H1 (cell line): ENCODE data around the gene SUDS3. TPM values are rescaled to one million over a fixed set of nuclear protein-coding genes. Genes with fewer than 3 reads are reported as not detected.

Experiments
- CTCF ChIA-PET: fragments of 300-600 bp; sonication (Branson Sonifier 250); formaldehyde crosslinking; loops from one replicate; lab custom pipeline; 2021; ENCODE audit not compliant: partially characterized antibody; lab: Charles Lee
- POLR2A ChIA-PET: fragments of 300-600 bp; sonication (Branson Sonifier 250); formaldehyde crosslinking; loops from one replicate; lab custom pipeline; 2021; ENCODE audit warnings: inconsistent platforms; ENCODE audit not compliant: partially characterized antibody; lab: Charles Lee
- DNase-seq, 2 experiments: peaks; one replicate each; pipeline versions ENCODE4 v3.0.0 to v3.0.0-alpha.2; 2010 to 2022; ENCODE audit warnings: low spot score in 2 of 2, low read depth in 1 of 2, mixed read lengths in 1 of 2
- FAIRE-seq: peaks from 2 replicates; lab custom pipeline; 2011; peaks lifted over from hg19 to GRCh38; lab: Jason Lieb, UNC
- H2AFZ ChIP-seq: 2 replicates; pipeline ENCODE4 v1.8.1; 2012; ENCODE audit warnings: low read length, inconsistent platforms
- H2AK5ac ChIP-seq: 2 replicates; pipeline ENCODE4 v1.6.1; 2013; ENCODE audit warnings: low read depth, low read length
- H2BK120ac ChIP-seq: replicated peaks from 2 replicates; pipeline ENCODE3; 2013; ENCODE audit warnings: low read depth, low read length, inconsistent platforms
- H2BK12ac ChIP-seq: 2 replicates; pipeline ENCODE4 v1.6.1; 2013; ENCODE audit warnings: low read depth, low read length
- H2BK15ac ChIP-seq: 2 replicates; pipeline ENCODE4 v1.6.1; 2013; ENCODE audit warnings: low read length
- H2BK20ac ChIP-seq: 2 replicates; pipeline ENCODE4 v1.6.1; 2013; ENCODE audit warnings: low read length
- H2BK5ac ChIP-seq: 2 replicates; pipeline ENCODE4 v1.6.1; 2013; ENCODE audit warnings: low read depth, low read length
- H3K14ac ChIP-seq: 2 replicates; pipeline ENCODE4 v1.6.1; 2013; ENCODE audit warnings: inconsistent platforms; ENCODE audit not compliant: insufficient read length
- H3K18ac ChIP-seq: 2 replicates; pipeline ENCODE4 v1.6.1; 2013; ENCODE audit warnings: low read length; ENCODE audit errors: extremely low read depth
- H3K23ac ChIP-seq: 2 replicates; pipeline ENCODE4 v1.6.1; 2013; ENCODE audit warnings: inconsistent platforms; ENCODE audit not compliant: insufficient read length
- H3K23me2 ChIP-seq: 2 replicates; pipeline ENCODE4 v1.6.1; 2013; ENCODE audit warnings: low read depth, low read length
- H3K27ac ChIP-seq: 2 replicates; pipeline ENCODE4 v1.6.1; 2011; ENCODE audit warnings: low read depth, low read length, inconsistent platforms
- H3K27me3 ChIP-seq, 4 experiments: replicated peaks in 1 of 4; 1 replicate in 1 of 4; 2 replicates in 3 of 4; pipeline versions ENCODE4 v1.6.1 to v1.8.1; 2011 to 2013; ENCODE audit warnings: low read length in 3 of 4, mild to moderate bottlenecking in 3 of 4, inconsistent platforms in 2 of 4, mixed read lengths in 2 of 4, moderate library complexity in 1 of 4; ENCODE audit not compliant: control insufficient read depth in 3 of 4, insufficient read depth in 3 of 4; ENCODE audit errors: extremely low read depth in 1 of 4
- H3K36me3 ChIP-seq, 4 experiments: 2 replicates each; pipeline versions ENCODE4 v1.6.1 to v1.8.1; 2011 to 2013; ENCODE audit warnings: mild to moderate bottlenecking in 4 of 4, low read length in 3 of 4, moderate library complexity in 2 of 4, control low read depth in 1 of 4, inconsistent platforms in 1 of 4; ENCODE audit not compliant: insufficient read depth in 4 of 4, control insufficient read depth in 2 of 4
- H3K4ac ChIP-seq: replicated peaks from 2 replicates; pipeline ENCODE3; 2013; ENCODE audit warnings: low read length, low read depth, mixed read lengths, inconsistent platforms; ENCODE audit not compliant: insufficient read length
- H3K4me1 ChIP-seq, 4 experiments: replicated peaks in 1 of 4; 1 replicate in 1 of 4; 2 replicates in 3 of 4; pipeline versions ENCODE4 v1.6.1 to v1.8.1; 2011 to 2013; ENCODE audit warnings: low read length in 3 of 4, inconsistent platforms in 2 of 4, mixed read lengths in 1 of 4; ENCODE audit not compliant: insufficient read depth in 4 of 4, control insufficient read depth in 3 of 4
- H3K4me2 ChIP-seq, 2 experiments: 2 replicates each; pipeline versions ENCODE4 v1.6.1 to v1.8.1; 2011 to 2013; ENCODE audit warnings: low read depth in 2 of 2, low read length in 2 of 2, control low read depth in 1 of 2, inconsistent platforms in 1 of 2, mild to moderate bottlenecking in 1 of 2; ENCODE audit not compliant: insufficient read depth in 1 of 2
- H3K4me3 ChIP-seq, 4 experiments: fragments of 200-600, 300-600 bp in 1 of 4; sonication (generic), shearing (Covaris generic), sonication (Bioruptor Twin) in 1 of 4; 2 replicates each; pipeline versions ENCODE4 v1.5.1 to v1.8.1; 2011 to 2016; ENCODE audit warnings: low read length in 4 of 4, low read depth in 3 of 4, control low read depth in 2 of 4, inconsistent platforms in 2 of 4, mild to moderate bottlenecking in 2 of 4, mixed read lengths in 1 of 4, moderate library complexity in 1 of 4; ENCODE audit not compliant: insufficient read depth in 2 of 4; ENCODE audit errors: extremely low read depth in 1 of 4
- H3K56ac ChIP-seq: replicated peaks from 2 replicates; pipeline ENCODE3; 2013; ENCODE audit warnings: low read depth, mild to moderate bottlenecking, mixed read lengths, low read length, inconsistent platforms; ENCODE audit not compliant: insufficient read length
- H3K79me1 ChIP-seq: 2 replicates; pipeline ENCODE4 v1.6.1; 2013; ENCODE audit warnings: low read depth, low read length, control low read depth
- H3K79me2 ChIP-seq, 2 experiments: 2 replicates each; pipeline versions ENCODE4 v1.6.1 to v1.8.1; 2012 to 2013; ENCODE audit warnings: low read length in 2 of 2, mild to moderate bottlenecking in 2 of 2, inconsistent platforms in 1 of 2; ENCODE audit not compliant: insufficient read depth in 2 of 2, control insufficient read depth in 1 of 2
- H3K9ac ChIP-seq, 4 experiments: replicated peaks in 1 of 4; 1 replicate in 1 of 4; 2 replicates in 3 of 4; pipeline versions ENCODE4 v1.6.1 to v1.8.1; 2011 to 2013; ENCODE audit warnings: low read depth in 3 of 4, low read length in 3 of 4, control low read depth in 2 of 4, mild to moderate bottlenecking in 2 of 4, moderate library complexity in 2 of 4, inconsistent platforms in 1 of 4; ENCODE audit errors: extremely low read depth in 1 of 4
- H3K9me3 ChIP-seq, 2 experiments: 2 replicates each; pipeline versions ENCODE4 v1.6.1 to v1.8.1; 2012 to 2013; ENCODE audit warnings: mild to moderate bottlenecking in 2 of 2, moderate library complexity in 2 of 2, control low read depth in 1 of 2, inconsistent platforms in 1 of 2, low read depth in 1 of 2, low read length in 1 of 2, mixed read lengths in 1 of 2; ENCODE audit not compliant: insufficient read depth in 2 of 2
- H4K20me1 ChIP-seq, 2 experiments: replicated peaks in 1 of 2; 2 replicates each; pipeline versions ENCODE3 to v1.8.1; 2011 to 2013; ENCODE audit warnings: inconsistent platforms in 2 of 2, low read length in 2 of 2, mild to moderate bottlenecking in 1 of 2; ENCODE audit not compliant: insufficient read depth in 2 of 2, control insufficient read depth in 1 of 2
- H4K5ac ChIP-seq: 2 replicates; pipeline ENCODE4 v1.6.1; 2013; ENCODE audit warnings: low read length, low read depth, mixed read lengths, inconsistent platforms; ENCODE audit not compliant: insufficient read length
- H4K8ac ChIP-seq: 2 replicates; pipeline ENCODE4 v1.8.0; 2013; ENCODE audit warnings: mild to moderate bottlenecking, moderate library complexity, low read length, inconsistent platforms; ENCODE audit not compliant: insufficient read depth; ENCODE audit errors: extremely low read depth
- H4K91ac ChIP-seq: replicated peaks from 2 replicates; pipeline ENCODE3; 2013; ENCODE audit warnings: low read length, mixed read lengths, inconsistent platforms; ENCODE audit not compliant: insufficient read length
- ASH2L ChIP-seq: fragments of 200-600, 300-600 bp; sonication (generic); IDR thresholded peaks from one replicate; pipeline ENCODE4 v1.7.1; 2017; ENCODE audit warnings: low read length
- BCL11A ChIP-seq, 2 experiments: IDR thresholded peaks; one replicate each; pipeline ENCODE4 v1.6.1; 2011; ENCODE audit warnings: low read depth in 2 of 2, low read length in 2 of 2, mild to moderate bottlenecking in 2 of 2
- CBX8 ChIP-seq: fragments of 300-800, 300-1000 bp; sonication (generic); IDR thresholded peaks from 2 replicates; pipeline ENCODE4 v1.7.1; 2016; ENCODE audit warnings: low read depth, low read length, borderline replicate concordance
- CHD1 ChIP-seq: IDR thresholded peaks from 2 replicates; pipeline ENCODE4 v1.6.1; 2012; ENCODE audit warnings: low read depth, low read length, improper control_type of control experiment
- NRF1 ChIP-seq: IDR thresholded peaks from 2 replicates; pipeline ENCODE4 v1.6.1; 2011; ENCODE audit warnings: mild to moderate bottlenecking, low read depth, low read length, improper control_type of control experiment
- RFX5 ChIP-seq: IDR thresholded peaks from 2 replicates; pipeline ENCODE4 v1.6.1; 2011; ENCODE audit warnings: low read depth, low read length, improper control_type of control experiment, borderline replicate concordance
- SIN3A ChIP-seq, 2 experiments: IDR thresholded peaks in 1 of 2; conservative IDR thresholded peaks in 1 of 2; 2 replicates each; pipeline ENCODE4 v1.6.1; 2011 to 2012; ENCODE audit warnings: low read length in 2 of 2, improper control_type of control experiment in 1 of 2, low read depth in 1 of 2, mild to moderate bottlenecking in 1 of 2
- USF2 ChIP-seq: IDR thresholded peaks from 2 replicates; pipeline ENCODE4 v1.6.1; 2011; ENCODE audit warnings: low read length, improper control_type of control experiment
- ZNF274 ChIP-seq: IDR thresholded peaks from 2 replicates; pipeline ENCODE4 v1.7.0; 2012; ENCODE audit warnings: low read length, borderline replicate concordance; ENCODE audit errors: extremely low read depth
- WGBS, 2 experiments: shearing (Covaris generic) in 1 of 2; methylation state at CpG; one replicate each; pipeline versions ENCODE4 v1.1.6 to v1.1.7; 2013 to 2015; ENCODE audit warnings: low lambda C conversion rate in 2 of 2, mixed read lengths in 2 of 2, inconsistent platforms in 1 of 2, low coverage in 1 of 2, missing lambda C conversion rate in 1 of 2; ENCODE audit not compliant: insufficient replicate concordance in 2 of 2, insufficient coverage in 1 of 2, insufficient read length in 1 of 2; ENCODE audit errors: extremely low coverage in 1 of 2, missing lambda C conversion rate in 1 of 2; 5-methylcytosine and 5-hydroxymethylcytosine counted together
- polyA plus RNA-seq, 7 experiments: library from polyadenylated mRNA; depleted of rRNA in 3 of 7; stranded (reverse) in 5 of 7; unstranded in 2 of 7; fragments of >200 nt in 5 of 7; fragments of 200-250 nt in 2 of 7; gene quantifications; 1 replicate in 5 of 7; 2 replicates in 1 of 7; 4 replicates in 1 of 7; pipeline versions ENCODE4 v1.2.1 to v1.2.3, GENCODE V29; 2011 to 2013; ENCODE audit warnings: missing spikeins in 2 of 7, mixed read lengths in 2 of 7
- total RNA-seq: library from RNA; stranded (reverse); fragmentation: NEBNext Ultra II Directional; extraction: Animal tissue kit (Norgen Biotek cat#: 25700); gene quantifications from 2 replicates; pipeline ENCODE4 v1.2.1, GENCODE V29; 2021

Gene SUDS3
- total and polyA plus RNA-seq, 2 of the 8 experiments (the other 6 are each of a cell fraction or from before 2014, with no cell fraction given): 30.0 to 58.7 TPM

GRCh38 chr12:118372541-118373495 is 3.5 kb upstream of the SUDS3 start, which contains the start of gene TAOK3:
Gene TAOK3 (minus strand): TSS chr12:118372907. CDS start chr12:118255567, 117,340 bp downstream.
- Histone ChIP-seq H3K27ac (no peak within 1 kb of the TSS), H2BK12ac (no peak within 1 kb of the TSS), H3K9ac (peak within 1 kb of the TSS in 2 of 4 experiments; percentile 38 to 63; a peak in 4 of 7 replicates), H3K18ac (no peak within 1 kb of the TSS), H3K4me2 (peak within 1 kb of the TSS; percentile 74 to 84), H3K56ac (no peak within 1 kb of the TSS), H2BK120ac (no peak within 1 kb of the TSS), H2BK15ac (no peak within 1 kb of the TSS), H4K8ac (no peak within 1 kb of the TSS), H2AFZ (peak within 1 kb of the TSS; percentile 23; the same call in 1 of the 2 replicates), H2AK5ac (no peak within 1 kb of the TSS), H4K91ac (no peak within 1 kb of the TSS), H4K20me1 (peaks cover 4 to 6% of the 10 kb centered on the region in 2 experiments), H3K23me2 (peaks cover 23% of the 10 kb centered on the region), H3K4ac (no peak within 1 kb of the TSS), H3K27me3 (peaks cover 0 to 13% (median 8%) of the 10 kb centered on the region in 4 experiments; a peak in 5 of 7 replicates), H3K9me3 (no peaks in the 10 kb centered on the region), H3K36me3 (no peaks in the 10 kb centered on the region), H2BK5ac (no peak within 1 kb of the TSS), H3K4me3 (peak within 1 kb of the TSS; percentile 85 to 97 (median 90)), H3K79me1 (0 out of 2 replicates have a peak, but pooled peaks cover 3% of the 10 kb centered on the region), H3K23ac (no peak within 1 kb of the TSS), H3K4me1 (peaks cover 5 to 9% (median 6%) of the 10 kb centered on the region in 4 experiments; a peak in 6 of 7 replicates), H4K5ac (no peak within 1 kb of the TSS), H3K14ac (no peak within 1 kb of the TSS), H2BK20ac (no peak within 1 kb of the TSS), H3K79me2 (peaks cover 3 to 10% of the 10 kb centered on the region in 2 experiments; a peak in 3 of 4 replicates)
- DNase-seq: peak; percentile 93 to 94
- FAIRE-seq: no peak
- WGBS, 2 experiments: 2% methylated on average over 36 of the region's 75 CpGs; no CpG with 5 or more reads in 1 of the 2 experiments
- CTCF ChIA-PET: interaction anchor here (0.5 to 7.4 kb wide), 5 partner anchors 18 to 356 kb away, joined by 3 to 120 read pairs (median 3); no protein-coding TSS in a partner anchor
- POLR2A ChIA-PET: interaction anchor here (0.6 to 1.5 kb wide), 5 partner anchors 8 to 1976 kb away, joined by 3 read pairs; partner anchors contain the start of gene PEBP1
- TF ChIP-seq RFX5 (no peak), ZNF274 (no peak), USF2 (no peak), NRF1 (no peak), CHD1 (no peak), SIN3A (conservative IDR thresholded peaks at IDR 0.05 in 1 of 2, IDR thresholded peaks at IDR 0.05 in 1 of 2; ENCODE audit: low read depth in 1 of 2, low read length in 2 of 2) (peak in 1 of 2 experiments; percentile 88; a peak in 2 of 4 replicates), CBX8 (no peak), BCL11A (IDR thresholded peaks at IDR 0.05; ENCODE audit: low read depth in 2 of 2, low read length in 2 of 2) (no peak), ASH2L (peak; percentile 73)
